ENCODE results near the gene TRIP10.
"Not testable (repeated sequence)": the region's sequence is repeated elsewhere in the genome, so short reads cannot be mapped to it uniquely, and the experiment has no call there.

DNA sequence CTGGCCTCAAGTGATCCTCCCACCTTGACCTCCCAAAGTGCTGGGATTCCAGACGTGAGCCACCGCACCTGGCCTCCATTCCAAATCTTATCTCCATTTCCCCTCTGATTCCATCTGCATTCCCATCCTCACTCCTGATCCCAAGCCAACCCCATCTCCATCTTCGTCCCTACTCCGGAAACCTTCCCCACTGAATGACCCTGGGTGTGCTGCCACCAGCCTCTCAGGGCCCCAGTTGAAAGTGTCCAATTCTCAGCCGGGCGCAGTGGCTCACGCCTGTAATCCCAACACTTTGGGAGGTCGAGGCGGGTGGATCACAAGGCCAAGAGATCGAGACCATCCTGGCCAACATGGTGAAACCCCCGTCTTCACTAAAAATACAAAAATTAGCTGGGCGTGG is 30.6 kb upstream of the TRIP10 start:
- TF ChIP-seq, protein P1, sequence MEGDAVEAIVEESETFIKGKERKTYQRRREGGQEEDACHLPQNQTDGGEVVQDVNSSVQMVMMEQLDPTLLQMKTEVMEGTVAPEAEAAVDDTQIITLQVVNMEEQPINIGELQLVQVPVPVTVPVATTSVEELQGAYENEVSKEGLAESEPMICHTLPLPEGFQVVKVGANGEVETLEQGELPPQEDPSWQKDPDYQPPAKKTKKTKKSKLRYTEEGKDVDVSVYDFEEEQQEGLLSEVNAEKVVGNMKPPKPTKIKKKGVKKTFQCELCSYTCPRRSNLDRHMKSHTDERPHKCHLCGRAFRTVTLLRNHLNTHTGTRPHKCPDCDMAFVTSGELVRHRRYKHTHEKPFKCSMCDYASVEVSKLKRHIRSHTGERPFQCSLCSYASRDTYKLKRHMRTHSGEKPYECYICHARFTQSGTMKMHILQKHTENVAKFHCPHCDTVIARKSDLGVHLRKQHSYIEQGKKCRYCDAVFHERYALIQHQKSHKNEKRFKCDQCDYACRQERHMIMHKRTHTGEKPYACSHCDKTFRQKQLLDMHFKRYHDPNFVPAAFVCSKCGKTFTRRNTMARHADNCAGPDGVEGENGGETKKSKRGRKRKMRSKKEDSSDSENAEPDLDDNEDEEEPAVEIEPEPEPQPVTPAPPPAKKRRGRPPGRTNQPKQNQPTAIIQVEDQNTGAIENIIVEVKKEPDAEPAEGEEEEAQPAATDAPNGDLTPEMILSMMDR (IDR thresholded peaks at IDR 0.05), result not testable (repeated sequence)
- TF ChIP-seq POLR2A, POLR2AphosphoS5 (IDR thresholded peaks at IDR 0.05): not testable (repeated sequence)
